ENCODE measurements around the gene CGB3.
"Not testable (repeated sequence)": the region's sequence is repeated elsewhere in the genome, so short reads cannot be mapped to it uniquely, and the experiment has no call there.

Gene CGB3

DNA sequence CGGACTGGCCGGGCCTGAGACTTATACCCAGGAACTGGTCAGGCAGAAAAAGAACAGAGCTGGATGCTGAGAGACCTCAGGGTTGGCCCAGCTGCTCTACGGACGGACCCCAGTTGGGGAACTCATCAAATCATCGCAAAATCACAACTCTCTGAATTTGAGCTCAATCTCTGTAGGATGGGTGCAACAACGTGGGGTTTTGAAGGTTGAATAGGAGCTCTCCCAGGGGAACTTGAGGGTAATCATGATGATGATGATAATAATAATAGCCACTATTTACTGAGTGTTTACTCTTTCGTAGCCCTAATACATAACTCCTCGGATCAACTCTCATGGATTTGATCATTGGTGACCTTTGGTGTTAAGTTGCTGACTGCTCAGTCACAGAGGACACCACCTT lies 6.2 kb upstream of the CGB3 start:
- H3K36me3 ChIP-seq (ENCODE audit: control insufficient read depth in 2 of 2, insufficient read depth in 1 of 2, low read length in 2 of 2); H3K27ac ChIP-seq (ENCODE audit: extremely low read depth, low read depth, low read length); POLR2A ChIA-PET; H3K4me3 ChIP-seq (ENCODE audit: low read depth, low read length); H3K4me1 ChIP-seq (ENCODE audit: control insufficient read depth, insufficient read depth, low read length); H3K9me3 ChIP-seq (ENCODE audit: control insufficient read depth, insufficient read depth, low read depth, low read length): not testable (repeated sequence)
- CTCF ChIA-PET = interaction anchor here (0.6 to 0.7 kb wide), 2 partner anchors 30 to 37 kb away, joined by 3 read pairs; partner anchors contain the start of gene RUVBL2
- TF ChIP-seq ZFP3 (tag by site-specific recombination; IDR thresholded peaks at IDR 0.05; ENCODE audit: low read depth) = peak; percentile 85

DNA sequence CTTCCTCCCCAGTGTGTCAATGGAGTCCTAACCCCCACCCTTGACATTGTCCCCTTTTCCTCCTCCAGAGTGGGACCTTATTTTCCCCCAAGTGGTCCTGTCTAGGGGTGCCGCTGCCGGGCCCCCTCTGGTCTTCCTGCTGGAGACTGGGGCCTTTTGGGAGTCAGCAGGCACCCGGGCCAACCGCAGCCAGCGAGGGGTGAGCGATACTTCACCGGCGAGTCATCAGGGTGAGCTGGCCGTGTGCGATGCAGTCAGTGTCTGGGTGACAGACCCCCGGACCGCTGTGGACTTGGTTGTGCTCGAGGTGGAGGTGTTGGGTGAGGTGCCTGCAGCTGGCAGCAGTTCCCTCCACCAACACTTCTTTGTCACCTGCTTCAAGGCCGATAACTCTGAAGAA lies 5.6 kb upstream of the CGB3 start:
- CTCF ChIA-PET = interaction anchor here (0.6 to 0.7 kb wide), 3 partner anchors 30 to 430 kb away, joined by 3 to 4 read pairs (median 3); partner anchors contain the start of gene RUVBL2
- POLR2A ChIA-PET = not testable (repeated sequence)

DNA sequence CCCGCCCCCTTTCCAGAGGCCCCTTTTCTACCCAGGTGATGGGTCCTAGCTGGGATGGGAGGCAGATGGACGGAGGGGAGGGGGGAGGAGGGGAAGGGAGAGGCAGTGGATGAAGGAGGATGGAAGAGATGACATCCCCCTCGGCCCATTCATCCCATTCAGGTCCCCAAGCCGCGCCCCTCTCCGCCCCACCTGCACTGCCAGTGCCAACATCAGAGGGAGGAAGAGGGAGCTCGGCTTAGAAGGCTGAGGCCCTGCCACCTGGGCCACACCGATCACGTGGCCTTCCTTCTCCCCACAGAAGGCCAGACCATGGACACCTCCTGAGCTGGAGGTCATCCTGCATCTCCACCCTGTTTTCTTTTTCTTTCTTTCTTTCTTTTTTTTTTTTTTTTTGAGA lies 4.6 kb upstream of the CGB3 start:
- POLR2A ChIA-PET = not testable (repeated sequence)

More for the DNA sequence above, 5.6 kb upstream of the CGB3 start:
- H3K27ac ChIP-seq (ENCODE audit: extremely low read depth, low read depth, low read length); H3K4me3 ChIP-seq (ENCODE audit: low read depth, low read length); H3K4me1 ChIP-seq (ENCODE audit: control insufficient read depth, insufficient read depth, low read length); H3K9me3 ChIP-seq (ENCODE audit: control insufficient read depth, insufficient read depth, low read depth, low read length); H3K36me3 ChIP-seq (ENCODE audit: control insufficient read depth in 2 of 2, insufficient read depth in 1 of 2, low read length in 2 of 2): not testable (repeated sequence)
- TF ChIP-seq, protein P1, sequence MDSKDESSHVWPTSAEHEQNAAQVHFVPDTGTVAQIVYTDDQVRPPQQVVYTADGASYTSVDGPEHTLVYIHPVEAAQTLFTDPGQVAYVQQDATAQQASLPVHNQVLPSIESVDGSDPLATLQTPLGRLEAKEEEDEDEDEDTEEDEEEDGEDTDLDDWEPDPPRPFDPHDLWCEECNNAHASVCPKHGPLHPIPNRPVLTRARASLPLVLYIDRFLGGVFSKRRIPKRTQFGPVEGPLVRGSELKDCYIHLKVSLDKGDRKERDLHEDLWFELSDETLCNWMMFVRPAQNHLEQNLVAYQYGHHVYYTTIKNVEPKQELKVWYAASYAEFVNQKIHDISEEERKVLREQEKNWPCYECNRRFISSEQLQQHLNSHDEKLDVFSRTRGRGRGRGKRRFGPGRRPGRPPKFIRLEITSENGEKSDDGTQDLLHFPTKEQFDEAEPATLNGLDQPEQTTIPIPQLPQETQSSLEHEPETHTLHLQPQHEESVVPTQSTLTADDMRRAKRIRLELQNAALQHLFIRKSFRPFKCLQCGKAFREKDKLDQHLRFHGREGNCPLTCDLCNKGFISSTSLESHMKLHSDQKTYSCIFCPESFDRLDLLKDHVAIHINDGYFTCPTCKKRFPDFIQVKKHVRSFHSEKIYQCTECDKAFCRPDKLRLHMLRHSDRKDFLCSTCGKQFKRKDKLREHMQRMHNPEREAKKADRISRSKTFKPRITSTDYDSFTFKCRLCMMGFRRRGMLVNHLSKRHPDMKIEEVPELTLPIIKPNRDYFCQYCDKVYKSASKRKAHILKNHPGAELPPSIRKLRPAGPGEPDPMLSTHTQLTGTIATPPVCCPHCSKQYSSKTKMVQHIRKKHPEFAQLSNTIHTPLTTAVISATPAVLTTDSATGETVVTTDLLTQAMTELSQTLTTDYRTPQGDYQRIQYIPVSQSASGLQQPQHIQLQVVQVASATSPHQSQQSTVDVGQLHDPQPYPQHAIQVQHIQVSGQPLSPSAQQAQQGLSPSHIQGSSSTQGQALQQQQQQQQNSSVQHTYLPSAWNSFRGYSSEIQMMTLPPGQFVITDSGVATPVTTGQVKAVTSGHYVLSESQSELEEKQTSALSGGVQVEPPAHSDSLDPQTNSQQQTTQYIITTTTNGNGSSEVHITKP (tag by site-specific recombination; IDR thresholded peaks at IDR 0.05) = peak; percentile 69

DNA sequence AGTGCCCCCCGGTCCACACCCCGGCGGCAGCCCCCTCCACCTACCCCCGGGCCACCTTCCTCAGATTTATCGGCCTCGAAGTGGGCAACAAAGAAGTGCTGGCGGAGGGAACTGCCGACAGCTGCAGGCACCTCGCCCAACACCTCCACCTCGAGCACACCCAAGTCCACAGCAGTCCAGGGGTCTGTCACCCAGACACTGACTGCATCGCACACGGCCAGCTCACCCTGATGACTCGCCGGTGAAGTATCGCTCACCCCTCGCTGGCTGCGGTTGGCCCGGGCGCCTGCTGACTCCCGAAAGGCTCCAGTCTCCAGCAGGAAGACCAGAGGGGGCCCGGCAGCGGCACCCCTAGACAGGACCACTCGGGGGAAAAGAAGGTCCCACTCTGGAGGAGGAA lies 1.5 kb upstream of the CGB3 start:
- POLR2A ChIA-PET; CTCF ChIA-PET; H3K9me3 ChIP-seq (ENCODE audit: control insufficient read depth, insufficient read depth, low read depth, low read length); H3K36me3 ChIP-seq (ENCODE audit: control insufficient read depth in 2 of 2, insufficient read depth in 1 of 2, low read length in 2 of 2); H3K27ac ChIP-seq (ENCODE audit: extremely low read depth, low read depth, low read length); H3K4me1 ChIP-seq (ENCODE audit: control insufficient read depth, insufficient read depth, low read length); H3K4me3 ChIP-seq (ENCODE audit: low read depth, low read length): not testable (repeated sequence)

More for the DNA sequence above, 4.6 kb upstream of the CGB3 start:
- H3K27ac ChIP-seq (ENCODE audit: extremely low read depth, low read depth, low read length); H3K36me3 ChIP-seq (ENCODE audit: control insufficient read depth in 2 of 2, insufficient read depth in 1 of 2, low read length in 2 of 2); H3K9me3 ChIP-seq (ENCODE audit: control insufficient read depth, insufficient read depth, low read depth, low read length); H3K4me1 ChIP-seq (ENCODE audit: control insufficient read depth, insufficient read depth, low read length); H3K4me3 ChIP-seq (ENCODE audit: low read depth, low read length); CTCF ChIA-PET: not testable (repeated sequence)

DNA sequence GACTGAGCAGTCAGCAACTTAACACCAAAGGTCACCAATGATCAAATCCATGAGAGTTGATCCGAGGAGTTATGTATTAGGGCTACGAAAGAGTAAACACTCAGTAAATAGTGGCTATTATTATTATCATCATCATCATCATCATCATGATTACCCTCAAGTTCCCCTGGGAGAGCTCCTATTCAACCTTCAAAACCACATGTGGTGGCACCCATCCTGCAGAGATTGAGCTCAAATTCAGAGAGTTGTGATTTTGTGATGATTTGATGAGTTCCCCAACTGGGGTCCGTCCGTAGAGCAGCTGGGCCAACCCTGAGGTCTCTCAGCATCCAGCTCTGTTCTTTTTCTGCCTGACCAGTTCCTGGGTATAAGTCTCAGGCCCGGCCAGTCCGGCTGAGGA lies 955 bp upstream of the CGB3 start:
- H3K4me1 ChIP-seq (ENCODE audit: control insufficient read depth, insufficient read depth, low read length); H3K27ac ChIP-seq (ENCODE audit: extremely low read depth, low read depth, low read length); H3K9me3 ChIP-seq (ENCODE audit: control insufficient read depth, insufficient read depth, low read depth, low read length); CTCF ChIA-PET; H3K36me3 ChIP-seq (ENCODE audit: control insufficient read depth in 2 of 2, insufficient read depth in 1 of 2, low read length in 2 of 2); H3K4me3 ChIP-seq (ENCODE audit: low read depth, low read length); POLR2A ChIA-PET: not testable (repeated sequence)
- TF ChIP-seq ZFP3 (tag by site-specific recombination; IDR thresholded peaks at IDR 0.05; ENCODE audit: low read depth) = 0 out of 2 replicates have a peak, but pooled peaks have one; percentile 28

DNA sequence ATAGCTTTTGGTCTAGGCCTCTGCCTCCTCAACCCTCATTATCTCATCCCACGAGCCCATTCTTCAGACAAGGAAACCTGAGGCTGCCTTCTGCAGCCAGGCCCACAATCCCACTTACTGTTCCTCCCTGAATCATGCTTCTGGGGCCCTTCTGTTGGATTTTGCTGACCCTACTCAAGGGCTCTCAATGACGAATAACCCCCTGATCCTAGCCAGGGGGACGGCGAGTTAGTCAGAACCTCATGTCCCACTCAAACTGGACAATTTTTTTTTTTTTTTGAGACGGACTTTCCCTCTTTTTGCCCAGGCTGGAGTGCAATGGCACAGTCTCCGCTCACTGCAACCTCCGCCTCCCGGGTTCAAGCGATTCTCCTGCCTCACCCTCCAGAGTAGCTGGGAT lies 2.0 kb downstream of the CGB3 start:
- no peaks in the 10 kb centered on the region for H3K36me3 ChIP-seq (ENCODE audit: control insufficient read depth in 2 of 2, insufficient read depth in 1 of 2, low read length in 2 of 2)
- H3K9me3 ChIP-seq (ENCODE audit: control insufficient read depth, insufficient read depth, low read depth, low read length) = no peaks in the 10 kb centered on the region
- no peak for TF ChIP-seq ZIC2 (tag by site-specific recombination; IDR thresholded peaks at IDR 0.05)
- TF ChIP-seq ZNF10 (tag by site-specific recombination; IDR thresholded peaks at IDR 0.05) = no peak
- no peak for TF ChIP-seq ZNF837 (tag by site-specific recombination; IDR thresholded peaks at IDR 0.05)
- no peak for TF ChIP-seq ZEB2 (tag by site-specific recombination; IDR thresholded peaks at IDR 0.05)
- TF ChIP-seq, protein P2, sequence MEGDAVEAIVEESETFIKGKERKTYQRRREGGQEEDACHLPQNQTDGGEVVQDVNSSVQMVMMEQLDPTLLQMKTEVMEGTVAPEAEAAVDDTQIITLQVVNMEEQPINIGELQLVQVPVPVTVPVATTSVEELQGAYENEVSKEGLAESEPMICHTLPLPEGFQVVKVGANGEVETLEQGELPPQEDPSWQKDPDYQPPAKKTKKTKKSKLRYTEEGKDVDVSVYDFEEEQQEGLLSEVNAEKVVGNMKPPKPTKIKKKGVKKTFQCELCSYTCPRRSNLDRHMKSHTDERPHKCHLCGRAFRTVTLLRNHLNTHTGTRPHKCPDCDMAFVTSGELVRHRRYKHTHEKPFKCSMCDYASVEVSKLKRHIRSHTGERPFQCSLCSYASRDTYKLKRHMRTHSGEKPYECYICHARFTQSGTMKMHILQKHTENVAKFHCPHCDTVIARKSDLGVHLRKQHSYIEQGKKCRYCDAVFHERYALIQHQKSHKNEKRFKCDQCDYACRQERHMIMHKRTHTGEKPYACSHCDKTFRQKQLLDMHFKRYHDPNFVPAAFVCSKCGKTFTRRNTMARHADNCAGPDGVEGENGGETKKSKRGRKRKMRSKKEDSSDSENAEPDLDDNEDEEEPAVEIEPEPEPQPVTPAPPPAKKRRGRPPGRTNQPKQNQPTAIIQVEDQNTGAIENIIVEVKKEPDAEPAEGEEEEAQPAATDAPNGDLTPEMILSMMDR (tag by site-specific recombination; IDR thresholded peaks at IDR 0.05) = no peak
- H3K4me3 ChIP-seq (ENCODE audit: low read depth, low read length) = no peak overlapping the region
- ChIA-PET CTCF (interaction anchor here (0.7 to 1.7 kb wide), 5 partner anchors 17 to 177 kb away, joined by 3 to 8 read pairs (median 3); partner anchors contain the start of genes GYS1 and RUVBL2), POLR2A (interaction anchor here (3.4 kb wide), 1 partner anchor 29 kb away, joined by 20 read pairs; the partner anchor contains the start of genes GYS1 and RUVBL2)
- no peak overlapping the region for H3K27ac ChIP-seq (ENCODE audit: extremely low read depth, low read depth, low read length)
- peaks cover 8% of the 10 kb centered on the region for H3K4me1 ChIP-seq (ENCODE audit: control insufficient read depth, insufficient read depth, low read length)

All from HEK293 (cell line).